ENCODE results near the gene SPAAR.
"Not testable (repeated sequence)": the region's sequence is repeated elsewhere in the genome, so short reads cannot be mapped to it uniquely, and the experiment has no call there.

DNA sequence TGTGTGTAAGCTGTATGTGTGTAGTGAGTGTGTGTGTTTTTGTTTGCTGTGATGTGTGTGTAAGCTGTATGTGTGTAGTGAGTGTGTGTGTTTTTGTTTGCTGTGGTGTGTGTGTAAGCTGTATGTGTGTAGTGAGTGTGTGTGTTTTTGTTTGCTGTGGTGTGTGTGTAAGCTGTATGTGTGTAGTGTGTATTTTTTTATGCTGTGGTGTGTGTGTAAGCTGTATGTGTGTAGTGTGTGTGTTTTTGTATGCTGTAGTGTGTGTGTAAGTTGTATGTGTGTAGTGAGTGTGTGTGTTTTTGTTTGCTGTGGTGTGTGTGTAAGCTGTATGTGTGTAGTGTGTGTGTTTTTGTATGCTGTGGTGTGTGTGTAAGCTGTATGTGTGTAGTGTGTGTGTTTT lies 4.1 kb downstream of the SPAAR start:
- not testable (repeated sequence) for TF ChIP-seq EP300 (IDR thresholded peaks at IDR 0.05; ENCODE audit: low read depth); POLR2AphosphoS5 (IDR thresholded peaks at IDR 0.05)
- TF ChIP-seq, protein P1, sequence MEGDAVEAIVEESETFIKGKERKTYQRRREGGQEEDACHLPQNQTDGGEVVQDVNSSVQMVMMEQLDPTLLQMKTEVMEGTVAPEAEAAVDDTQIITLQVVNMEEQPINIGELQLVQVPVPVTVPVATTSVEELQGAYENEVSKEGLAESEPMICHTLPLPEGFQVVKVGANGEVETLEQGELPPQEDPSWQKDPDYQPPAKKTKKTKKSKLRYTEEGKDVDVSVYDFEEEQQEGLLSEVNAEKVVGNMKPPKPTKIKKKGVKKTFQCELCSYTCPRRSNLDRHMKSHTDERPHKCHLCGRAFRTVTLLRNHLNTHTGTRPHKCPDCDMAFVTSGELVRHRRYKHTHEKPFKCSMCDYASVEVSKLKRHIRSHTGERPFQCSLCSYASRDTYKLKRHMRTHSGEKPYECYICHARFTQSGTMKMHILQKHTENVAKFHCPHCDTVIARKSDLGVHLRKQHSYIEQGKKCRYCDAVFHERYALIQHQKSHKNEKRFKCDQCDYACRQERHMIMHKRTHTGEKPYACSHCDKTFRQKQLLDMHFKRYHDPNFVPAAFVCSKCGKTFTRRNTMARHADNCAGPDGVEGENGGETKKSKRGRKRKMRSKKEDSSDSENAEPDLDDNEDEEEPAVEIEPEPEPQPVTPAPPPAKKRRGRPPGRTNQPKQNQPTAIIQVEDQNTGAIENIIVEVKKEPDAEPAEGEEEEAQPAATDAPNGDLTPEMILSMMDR (IDR thresholded peaks at IDR 0.05) = not testable (repeated sequence)
